Stimulated activated CD8-positive, alpha-beta memory T cell treated with anti-CD3 and anti-CD28 coated beads, Interleukin-12 subunit alpha, Interleukin-12 subunit beta, amount 100 ng/mL, for 24 hours (primary cell): ENCODE measurements around the gene VRK1.
"Not testable (repeated sequence)": the region's sequence is repeated elsewhere in the genome, so short reads cannot be mapped to it uniquely, and the experiment has no call there.

Experiments used
- DNase-seq: peaks from one replicate; pipeline ENCODE4 v3.0.0-alpha.2; 2020; ENCODE audit errors: extremely low read depth

VRK1 gene

GRCh38 chr14:96796851-96797581 lies at the start of gene VRK1:
Gene VRK1 (plus strand): TSS chr14:96797382. CDS start chr14:96833472, 36,090 bp downstream.
- DNase-seq: peak; percentile 82

GRCh38 chr14:96747608-96748007 lies 49.6 kb upstream of the VRK1 start:
- no peak for DNase-seq

GRCh38 chr14:96748362-96748761 lies 48.8 kb upstream of the VRK1 start:
- no peak for DNase-seq

GRCh38 chr14:96751505-96751904 lies 45.7 kb upstream of the VRK1 start:
- DNase-seq: no peak

- DNase-seq: no peak
Observed at GRCh38 chr14:96752125-96752524, 45.1 kb upstream of the VRK1 start.

- DNase-seq: no peak
Observed at GRCh38 chr14:96752594-96752993, 44.6 kb upstream of the VRK1 start.

- DNase-seq: no peak
Observed at GRCh38 chr14:96754162-96754844, 42.9 kb upstream of the VRK1 start.

- DNase-seq: no peak
Observed at GRCh38 chr14:96754845-96755184, 42.4 kb upstream of the VRK1 start.

GRCh38 chr14:96756745-96757144 lies 40.4 kb upstream of the VRK1 start:
- DNase-seq: no peak

- no peak for DNase-seq
Observed at GRCh38 chr14:96757456-96757855, 39.7 kb upstream of the VRK1 start.

GRCh38 chr14:96761066-96761465 lies 36.1 kb upstream of the VRK1 start:
- DNase-seq: no peak

GRCh38 chr14:96762650-96763049 lies 34.5 kb upstream of the VRK1 start:
- DNase-seq: no peak

- DNase-seq: no peak
Observed at GRCh38 chr14:96764012-96764411, 33.2 kb upstream of the VRK1 start.

- not testable (repeated sequence) for DNase-seq
Observed at GRCh38 chr14:96765205-96765604, 32.0 kb upstream of the VRK1 start.

- no peak for DNase-seq
Observed at GRCh38 chr14:96772929-96773328, 24.3 kb upstream of the VRK1 start.

GRCh38 chr14:96776791-96777190 lies 20.4 kb upstream of the VRK1 start:
- DNase-seq: no peak

- no peak for DNase-seq
Observed at GRCh38 chr14:96780500-96780899, 16.7 kb upstream of the VRK1 start.

- no peak for DNase-seq
Observed at GRCh38 chr14:96781371-96781770, 15.8 kb upstream of the VRK1 start.

GRCh38 chr14:96782436-96782835 lies 14.7 kb upstream of the VRK1 start:
- DNase-seq: no peak

- no peak for DNase-seq
Observed at GRCh38 chr14:96783043-96783914, 13.9 kb upstream of the VRK1 start.

- no peak for DNase-seq
Observed at GRCh38 chr14:96783915-96784224, 13.3 kb upstream of the VRK1 start.

- no peak for DNase-seq
Observed at GRCh38 chr14:96790186-96790585, 7.0 kb upstream of the VRK1 start.

- DNase-seq: no peak
Observed at GRCh38 chr14:96790706-96791105, 6.5 kb upstream of the VRK1 start.
